Ascending aorta (tissue), 2 donors: ENCODE data around the gene SEPHS2. TPM values are rescaled to one million over a fixed set of nuclear protein-coding genes. Genes with fewer than 3 reads are reported as not detected.
A peak's percentile ranks its signal among the peaks of the same experiment; 100 is the strongest.

ENCODE experiments used
- DNase-seq, 2 donors: peaks; one replicate each; pipeline ENCODE4 v3.0.0-alpha.2; 2019; ENCODE audit warnings: low spot score in 2 of 2
- H3K27ac ChIP-seq, 2 donors: fragments of 200-600 bp; sonication (generic); one replicate each; pipeline ENCODE4 v1.5.1; 2016 to 2017; ENCODE audit warnings: mild to moderate bottlenecking in 1 of 2
- H3K27me3 ChIP-seq: fragments of 200-600 bp; sonication (generic); one replicate; pipeline ENCODE4 v1.5.1; 2017
- H3K36me3 ChIP-seq, 2 donors: fragments of 200-600 bp; sonication (generic); one replicate each; pipeline ENCODE4 v1.5.1; 2016
- H3K4me1 ChIP-seq, 2 donors: fragments of 200-600 bp; sonication (generic); one replicate each; pipeline ENCODE4 v1.5.1; 2016 to 2017; ENCODE audit warnings: mild to moderate bottlenecking in 1 of 2
- H3K4me3 ChIP-seq, 2 donors: fragments of 200-600 bp; sonication (generic); one replicate each; pipeline ENCODE4 v1.5.1; 2016 to 2017; ENCODE audit warnings: mild to moderate bottlenecking in 1 of 2
- H3K9me3 ChIP-seq, 2 donors: fragments of 200-600 bp; sonication (generic); one replicate each; pipeline ENCODE4 v1.5.1; 2016
- intact Hi-C: fragments of 100-400 bp; cut with DNase I; formaldehyde crosslinking; loops from one replicate; pipeline ENCODE4 v1.15.1; 2023
- total RNA-seq: library from RNA; depleted of rRNA; stranded (reverse); fragments of >200 nt; gene quantifications from one replicate; pipeline ENCODE4 v1.1.0, GENCODE V29; 2016
- TF ChIP-seq, protein P1 (sequence below), 3 experiments: fragments of 200-600 bp in 2 of 3; fragments of 450-650 bp in 1 of 3; sonication (generic) in 2 of 3; IDR thresholded peaks; one replicate each; pipeline ENCODE4 v1.5.1; 2016 to 2019; ENCODE audit warnings: antibody characterized with exemption in 3 of 3, mild to moderate bottlenecking in 1 of 3, moderate library complexity in 1 of 3

Gene SEPHS2
- total RNA-seq, 1 donor from 2014 or later = 22.8 TPM

- intact Hi-C loops = loop anchor here (1.0 to 2.0 kb wide), 3 partner anchors 15 to 104 kb away; partner anchors contain the start of genes SEPHS2, ZNF747 and ZNF768
- no peaks in the 10 kb centered on the region for H3K27me3 ChIP-seq
- peak overlapping the region; percentile 18 to 81 for H3K4me3 ChIP-seq
- no peak for DNase-seq
- no peaks in the 10 kb centered on the region for H3K9me3 ChIP-seq
- H3K4me1 ChIP-seq = peaks cover 4 to 11% of the 10 kb centered on the region in 2 donors
- TF ChIP-seq, protein P1, sequence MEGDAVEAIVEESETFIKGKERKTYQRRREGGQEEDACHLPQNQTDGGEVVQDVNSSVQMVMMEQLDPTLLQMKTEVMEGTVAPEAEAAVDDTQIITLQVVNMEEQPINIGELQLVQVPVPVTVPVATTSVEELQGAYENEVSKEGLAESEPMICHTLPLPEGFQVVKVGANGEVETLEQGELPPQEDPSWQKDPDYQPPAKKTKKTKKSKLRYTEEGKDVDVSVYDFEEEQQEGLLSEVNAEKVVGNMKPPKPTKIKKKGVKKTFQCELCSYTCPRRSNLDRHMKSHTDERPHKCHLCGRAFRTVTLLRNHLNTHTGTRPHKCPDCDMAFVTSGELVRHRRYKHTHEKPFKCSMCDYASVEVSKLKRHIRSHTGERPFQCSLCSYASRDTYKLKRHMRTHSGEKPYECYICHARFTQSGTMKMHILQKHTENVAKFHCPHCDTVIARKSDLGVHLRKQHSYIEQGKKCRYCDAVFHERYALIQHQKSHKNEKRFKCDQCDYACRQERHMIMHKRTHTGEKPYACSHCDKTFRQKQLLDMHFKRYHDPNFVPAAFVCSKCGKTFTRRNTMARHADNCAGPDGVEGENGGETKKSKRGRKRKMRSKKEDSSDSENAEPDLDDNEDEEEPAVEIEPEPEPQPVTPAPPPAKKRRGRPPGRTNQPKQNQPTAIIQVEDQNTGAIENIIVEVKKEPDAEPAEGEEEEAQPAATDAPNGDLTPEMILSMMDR (IDR thresholded peaks at IDR 0.05) = peak in 1 of 3 experiments; percentile 5
- H3K36me3 ChIP-seq = peaks cover 0 to under 1% of the 10 kb centered on the region in 2 donors
- H3K27ac ChIP-seq = peak overlapping the region; percentile 67 to 80
Observed at GRCh38 chr16:30430428-30430970, 15.2 kb downstream of the SEPHS2 start.

DNA sequence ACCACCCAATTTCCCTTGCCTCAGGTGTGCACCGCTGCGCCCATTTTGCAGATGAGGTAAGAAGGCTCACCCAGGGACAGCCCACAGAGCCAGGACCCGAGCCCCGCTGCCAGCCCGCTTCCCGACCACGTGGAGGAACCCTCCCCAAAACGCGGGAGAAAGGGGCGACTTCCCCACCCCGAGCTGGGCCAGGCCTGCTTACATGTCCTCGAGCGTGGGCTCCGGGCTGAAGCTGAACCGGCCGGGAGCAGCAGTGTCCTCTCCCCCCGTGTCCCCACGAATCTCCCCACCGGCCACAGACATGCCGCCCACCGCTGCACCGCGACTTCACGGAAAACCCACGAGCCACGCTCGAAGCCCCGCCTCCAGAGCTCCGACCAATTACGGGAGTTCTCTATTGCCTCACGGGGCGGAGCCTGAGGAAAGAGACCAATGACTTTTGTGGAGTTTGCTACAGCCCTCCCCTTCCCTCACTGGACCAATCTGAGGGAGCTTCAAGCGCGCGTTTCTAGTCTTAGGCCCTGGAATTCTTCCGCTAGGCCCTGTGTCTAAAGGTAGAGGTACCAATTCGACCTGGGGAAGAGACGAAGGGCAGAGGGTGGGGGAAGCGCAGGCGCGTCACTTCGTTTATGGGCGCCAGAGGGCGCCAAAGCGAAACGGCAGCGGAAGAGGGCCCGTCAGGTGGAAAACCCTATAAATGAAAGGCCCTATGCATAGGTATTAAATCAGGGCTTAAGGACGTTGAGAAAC is 15.8 kb downstream of the SEPHS2 start, which contains the start of gene DCTPP1:
Gene DCTPP1, minus strand, starts transcription at position 353 of the 750 bp plus-strand sequence. Its CDS starts 50 bp downstream, at position 303.
- intact Hi-C loops = loop anchor here (1.0 to 2.0 kb wide), 3 partner anchors 15 to 105 kb away; partner anchors contain the start of genes SEPHS2, ZNF747 and ZNF768

DNA sequence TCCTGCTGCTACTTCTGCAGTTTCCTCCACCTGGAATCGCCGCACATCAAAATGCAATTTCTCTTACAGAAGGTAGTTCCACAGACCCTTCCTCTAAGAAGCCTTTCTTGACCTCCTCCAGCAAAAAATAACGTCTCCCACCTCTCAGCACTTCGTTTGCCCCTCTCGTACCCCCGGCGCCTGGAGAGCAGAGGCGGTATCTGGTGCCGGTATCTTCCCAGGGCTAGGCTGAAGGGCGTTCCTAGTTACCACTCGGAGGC is 16.3 kb downstream of the SEPHS2 start:
- DNase-seq = no peak
- peak overlapping the region; percentile 64 to 81 for H3K4me3 ChIP-seq
- H3K27me3 ChIP-seq = no peaks in the 10 kb centered on the region
- H3K4me1 ChIP-seq = peaks cover 4 to 11% of the 10 kb centered on the region in 2 donors
- H3K36me3 ChIP-seq = peaks cover 0 to 5% of the 10 kb centered on the region in 2 donors
- no peaks in the 10 kb centered on the region for H3K9me3 ChIP-seq
- H3K27ac ChIP-seq = peak overlapping the region; percentile 67 to 80
- intact Hi-C loops = no loop called here
- TF ChIP-seq, protein P1 (IDR thresholded peaks at IDR 0.05) = no peak

More for the DNA sequence above, 15.8 kb downstream of the SEPHS2 start, which contains the start of gene DCTPP1:
- peak; percentile 93 to 97 for DNase-seq
- Histone ChIP-seq H3K4me1 (peaks cover 4 to 11% of the 10 kb centered on the region in 2 donors), H3K27ac (peak within 1 kb of the TSS; percentile 67 to 80), H3K4me3 (peak within 1 kb of the TSS; percentile 64 to 81), H3K9me3 (no peaks in the 10 kb centered on the region), H3K36me3 (peaks cover 0 to 3% of the 10 kb centered on the region in 2 donors), H3K27me3 (no peaks in the 10 kb centered on the region)
- TF ChIP-seq, protein P1 (IDR thresholded peaks at IDR 0.05) = peak; percentile 64 to 75 (median 70)

DNA sequence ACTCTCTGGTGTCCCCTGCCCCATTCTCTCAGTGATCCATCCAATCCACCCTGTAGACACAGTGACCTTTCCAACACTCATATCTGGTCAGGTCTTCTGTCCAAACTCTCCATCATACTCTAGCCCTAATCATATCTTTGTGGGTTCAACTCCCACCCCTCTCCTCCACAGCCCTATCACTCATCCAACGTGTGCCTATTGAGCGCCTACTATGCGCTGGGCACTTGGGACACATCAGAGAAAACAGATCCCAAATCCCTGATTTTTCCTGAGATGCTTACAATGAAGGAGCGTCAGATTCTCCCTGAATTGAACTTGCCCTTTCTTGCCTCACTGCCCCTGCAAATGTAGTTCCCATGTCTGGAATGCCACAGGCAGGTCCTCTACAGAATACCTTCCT is 17.6 kb downstream of the SEPHS2 start:
- Histone ChIP-seq H3K4me1 (peaks cover 4 to 11% of the 10 kb centered on the region in 2 donors), H3K27ac (no peak overlapping the region), H3K36me3 (peaks cover under 1 to 17% of the 10 kb centered on the region in 2 donors), H3K4me3 (no peak overlapping the region), H3K9me3 (no peaks in the 10 kb centered on the region), H3K27me3 (no peaks in the 10 kb centered on the region)
- no peak for DNase-seq
- TF ChIP-seq, protein P1 (IDR thresholded peaks at IDR 0.05) = no peak
- intact Hi-C loops = no loop called here

- TF ChIP-seq, protein P1 (IDR thresholded peaks at IDR 0.05) = no peak
- intact Hi-C loops = no loop called here
- DNase-seq = no peak
Observed at GRCh38 chr16:30421010-30421409, 24.7 kb downstream of the SEPHS2 start.

More at GRCh38 chr16:30421010-30421409, 24.7 kb downstream of the SEPHS2 start:
- Histone ChIP-seq H3K27me3 (no peaks in the 10 kb centered on the region), H3K9me3 (no peaks in the 10 kb centered on the region), H3K27ac (no peak overlapping the region), H3K4me3 (no peak overlapping the region), H3K36me3 (peaks cover 11 to 31% of the 10 kb centered on the region in 2 donors), H3K4me1 (peaks cover 7 to 9% of the 10 kb centered on the region in 2 donors)
